Forelimb muscle (tissue), 1 donor: ENCODE results near the gene CDK8. TPM values are rescaled to one million over a fixed set of nuclear protein-coding genes. Genes with fewer than 3 reads are reported as not detected.
"Not testable (repeated sequence)": the region's sequence is repeated elsewhere in the genome, so short reads cannot be mapped to it uniquely, and the experiment has no call there.

Experiments used
- DNase-seq: peaks from one replicate; pipeline ENCODE4 v3.0.0-alpha.2; 2013; ENCODE audit warnings: low read depth
- polyA plus RNA-seq: library from polyadenylated mRNA; unstranded; fragments of 120-200 nt; gene quantifications from one replicate; pipeline ENCODE4 v1.2.1, GENCODE V29; 2013; ENCODE audit not compliant: insufficient read length

Gene CDK8
- polyA plus RNA-seq, 1 donor, result 27.1 TPM

DNA sequence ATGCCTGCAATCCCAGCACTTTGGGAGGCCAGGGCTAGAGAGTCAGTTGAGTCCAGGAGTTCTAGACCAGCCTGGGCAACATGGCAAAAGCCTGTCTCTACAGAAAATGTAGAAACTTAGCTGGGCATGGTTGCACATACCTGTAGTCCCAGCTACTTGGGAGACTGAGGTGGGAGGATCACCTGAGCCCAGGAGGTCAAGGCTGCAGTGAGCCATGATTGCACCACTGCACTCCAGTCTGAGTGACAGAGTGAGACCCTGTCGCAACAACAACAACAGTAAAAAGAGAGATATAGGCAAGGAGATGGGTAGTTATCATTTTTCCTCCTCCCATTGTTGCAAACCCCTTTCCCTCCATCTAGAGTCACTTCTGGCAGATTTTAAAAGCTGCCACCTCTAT, 62.2 kb downstream of the CDK8 start:
- not testable (repeated sequence) for DNase-seq

DNA sequence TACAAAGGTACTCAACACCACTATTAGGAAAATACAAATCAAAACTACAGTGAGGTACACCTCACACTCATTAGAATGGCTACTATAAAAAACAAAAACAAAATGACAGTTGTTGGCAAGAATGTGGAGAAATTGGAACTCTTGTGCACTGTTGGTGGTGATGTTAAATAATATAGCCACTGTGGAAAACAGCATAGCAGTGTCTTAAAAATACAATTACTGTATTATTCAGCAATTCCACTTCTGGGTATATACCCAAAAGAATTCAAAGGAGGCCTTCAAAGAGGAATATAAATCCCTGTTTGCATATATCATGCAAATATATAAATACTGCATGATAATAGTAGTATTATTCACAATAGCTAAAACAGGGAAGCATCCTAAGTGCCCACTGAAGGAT, 66.8 kb downstream of the CDK8 start:
- no peak for DNase-seq

DNA sequence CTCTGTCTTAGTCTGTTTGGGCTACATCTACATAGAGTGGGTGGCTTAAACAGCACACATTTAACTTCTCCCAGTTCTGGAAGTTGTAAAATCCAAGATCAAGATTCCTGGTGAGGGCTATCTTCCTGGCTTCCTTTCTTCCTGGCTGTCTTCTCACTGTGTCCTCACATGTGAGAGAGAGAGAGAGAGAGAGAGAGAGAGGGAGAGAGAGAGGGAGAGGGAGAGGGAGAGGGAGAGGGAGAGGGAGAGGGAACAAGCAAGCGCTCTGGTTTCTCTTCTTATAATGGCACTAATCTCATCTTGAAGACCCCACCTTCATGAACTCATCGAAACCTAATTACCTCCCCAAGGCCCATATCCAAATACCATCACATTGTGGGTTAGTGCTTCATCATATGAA, 69.2 kb downstream of the CDK8 start:
- DNase-seq, result no peak

DNA sequence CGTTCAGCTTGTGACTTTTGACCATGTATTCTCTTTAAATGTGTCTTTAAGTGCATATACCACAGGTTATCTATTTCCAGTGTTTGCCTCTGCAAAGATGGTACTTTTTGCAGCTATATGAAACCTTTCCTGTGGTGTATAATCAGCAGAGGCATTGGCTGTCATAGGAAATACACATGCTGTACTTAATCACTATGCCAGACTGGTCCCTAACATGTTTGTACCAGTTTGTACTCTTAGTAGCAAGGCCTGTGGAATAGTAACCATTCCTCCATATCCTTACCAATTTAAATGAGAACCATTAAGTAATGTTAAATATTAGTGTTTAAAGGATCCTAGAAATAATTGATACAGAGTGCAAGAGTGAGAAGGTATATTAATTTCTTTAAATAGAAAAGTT, 69.8 kb downstream of the CDK8 start:
- no peak for DNase-seq

DNA sequence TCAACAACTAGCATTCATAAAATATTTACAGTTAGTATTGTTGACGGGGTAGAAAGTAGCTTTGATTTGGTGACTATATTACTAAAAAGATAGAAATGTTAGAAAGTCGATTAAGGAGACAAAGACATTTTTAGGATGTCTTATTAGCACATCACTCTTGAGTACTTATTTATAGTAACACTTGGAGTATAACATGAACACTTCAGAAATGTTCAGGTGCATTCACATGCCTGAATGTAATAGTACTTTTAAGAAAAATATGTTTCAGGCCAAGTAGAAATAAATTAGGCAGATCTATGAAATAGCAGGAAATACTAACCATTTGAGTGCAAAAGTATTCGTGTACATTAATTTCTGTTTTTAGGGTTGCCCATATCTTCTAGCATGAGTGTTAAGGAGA, 70.4 kb downstream of the CDK8 start:
- no peak for DNase-seq

DNA sequence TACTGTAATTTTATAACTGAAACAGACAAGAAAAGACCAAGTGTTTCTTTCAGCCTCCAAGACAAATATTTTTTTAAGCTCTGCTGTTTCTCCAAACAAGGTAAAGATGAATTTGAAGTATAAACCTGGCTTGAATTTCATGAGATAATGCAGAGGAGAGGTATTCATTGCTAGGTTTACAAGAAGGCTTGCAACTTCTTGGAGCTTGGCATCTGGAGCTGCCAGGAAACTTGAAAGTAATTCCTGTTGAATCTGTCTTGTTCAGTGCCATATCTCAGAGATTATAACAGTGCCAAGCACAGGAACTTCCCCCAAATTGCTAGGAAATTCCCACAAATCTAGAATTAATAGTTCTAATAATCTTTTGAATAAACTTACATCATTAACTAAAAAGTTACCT, 70.9 kb downstream of the CDK8 start:
- DNase-seq, result no peak

DNA sequence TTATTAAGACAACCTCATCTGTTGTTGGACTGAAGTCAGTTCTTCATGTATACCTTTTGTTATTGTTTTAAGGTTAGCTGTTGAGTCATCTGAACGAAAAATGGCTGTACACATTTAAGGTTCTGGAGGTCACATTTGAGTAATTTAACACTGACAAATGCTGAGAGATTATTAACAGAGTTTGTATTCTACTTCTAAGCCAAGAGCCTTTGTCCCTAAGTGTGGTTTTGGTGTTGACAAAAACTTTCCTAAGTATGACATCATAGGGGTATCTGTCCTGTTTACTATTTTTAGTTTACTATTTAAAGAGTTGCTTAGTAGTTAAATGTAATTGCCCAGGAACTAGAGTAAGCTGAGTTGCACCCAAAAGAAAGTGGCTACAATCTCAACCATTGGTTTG, 71.9 kb downstream of the CDK8 start:
- no peak for DNase-seq

DNA sequence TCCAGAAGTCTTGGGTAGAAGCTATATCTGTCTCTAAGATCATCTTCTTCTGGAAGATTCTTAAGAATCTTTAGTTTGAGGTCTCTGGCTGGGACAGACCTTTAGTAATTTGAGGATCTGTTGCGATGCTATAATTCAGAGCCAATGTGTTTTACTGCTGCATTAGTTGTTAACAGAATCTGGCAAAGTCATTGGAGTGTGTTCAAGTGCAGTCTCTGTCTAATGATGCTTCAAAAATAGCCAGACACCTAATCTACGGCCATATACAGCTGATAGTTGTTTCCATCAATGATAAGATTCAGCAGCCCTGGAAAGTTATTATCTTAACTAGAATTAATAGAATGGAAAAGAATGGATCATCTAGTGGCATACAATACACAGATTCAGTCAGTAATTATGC, 72.6 kb downstream of the CDK8 start:
- no peak for DNase-seq

DNA sequence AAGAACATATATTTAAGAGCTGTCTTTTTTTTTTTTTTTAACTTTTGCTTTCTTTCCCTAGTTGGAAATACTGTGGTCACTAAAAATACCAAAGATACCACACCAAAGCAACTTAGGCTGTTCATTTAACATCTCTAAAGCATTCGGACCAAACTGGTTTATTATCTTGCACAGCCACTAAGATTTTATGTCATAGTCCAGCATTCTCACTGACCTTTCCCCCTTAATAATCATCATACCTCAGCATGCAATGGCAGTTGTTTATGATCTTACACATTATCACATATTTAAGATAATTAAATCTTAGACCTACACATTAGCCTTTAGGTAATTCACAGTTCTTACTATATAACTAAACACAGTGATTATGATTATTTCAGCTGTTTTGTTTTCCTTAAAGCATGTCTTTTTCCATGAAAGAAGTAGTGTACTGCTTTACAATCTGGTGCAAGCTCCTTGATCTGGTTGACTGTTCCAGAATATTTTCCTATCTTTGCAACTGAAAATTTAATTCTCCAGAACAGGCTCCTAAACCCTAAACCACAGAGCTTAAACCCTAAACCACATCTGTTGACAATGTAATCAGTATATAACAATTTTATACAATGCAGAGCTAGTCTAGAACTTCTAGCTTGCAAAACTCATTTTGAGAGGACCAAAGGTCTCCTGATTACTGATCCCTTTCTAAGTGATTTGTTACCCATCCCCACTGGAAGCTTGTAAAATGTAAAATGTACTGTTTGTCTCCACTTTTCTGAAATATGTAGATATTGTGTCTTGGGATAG, 74.2 kb downstream of the CDK8 start:
- DNase-seq, result no peak

DNA sequence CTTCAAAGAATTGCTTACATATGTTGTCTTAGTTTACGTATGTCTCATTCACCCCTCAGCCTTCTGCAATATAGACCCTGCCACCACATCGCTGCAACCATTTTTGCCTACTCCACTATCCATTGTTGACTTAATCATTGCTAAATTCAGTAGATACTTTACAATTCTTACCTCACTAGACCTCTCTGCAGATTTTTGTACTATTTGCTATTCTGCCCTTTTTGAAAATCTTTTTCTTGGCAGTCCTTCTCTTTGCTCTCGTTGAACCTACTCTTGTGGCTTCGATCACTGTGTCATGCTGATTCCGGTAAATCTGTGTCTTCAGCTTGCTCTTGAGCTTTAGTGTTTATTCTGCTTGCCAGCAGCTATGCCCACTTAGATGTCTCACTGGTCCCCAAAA, 81.2 kb downstream of the CDK8 start:
- DNase-seq, result no peak

DNA sequence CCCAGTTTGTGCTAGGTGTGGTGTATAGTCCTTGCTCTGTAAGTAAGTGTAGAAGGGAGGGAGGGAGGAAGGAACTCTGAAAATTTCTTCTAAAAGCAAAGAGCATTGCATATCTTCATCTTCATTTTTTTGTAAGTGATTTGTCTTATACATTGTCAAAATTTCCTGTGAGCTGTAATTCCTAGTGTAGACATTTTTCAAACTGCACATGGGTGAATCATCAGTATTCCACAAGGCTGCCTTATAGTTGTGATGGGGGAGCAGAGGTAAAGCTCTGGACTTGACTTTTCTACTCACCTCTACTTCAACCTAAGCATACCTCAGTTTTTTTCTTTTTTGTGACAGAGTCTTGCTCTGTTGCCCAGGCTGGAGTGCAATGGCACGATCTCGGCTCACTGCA, 86.9 kb downstream of the CDK8 start:
- DNase-seq, result no peak

DNA sequence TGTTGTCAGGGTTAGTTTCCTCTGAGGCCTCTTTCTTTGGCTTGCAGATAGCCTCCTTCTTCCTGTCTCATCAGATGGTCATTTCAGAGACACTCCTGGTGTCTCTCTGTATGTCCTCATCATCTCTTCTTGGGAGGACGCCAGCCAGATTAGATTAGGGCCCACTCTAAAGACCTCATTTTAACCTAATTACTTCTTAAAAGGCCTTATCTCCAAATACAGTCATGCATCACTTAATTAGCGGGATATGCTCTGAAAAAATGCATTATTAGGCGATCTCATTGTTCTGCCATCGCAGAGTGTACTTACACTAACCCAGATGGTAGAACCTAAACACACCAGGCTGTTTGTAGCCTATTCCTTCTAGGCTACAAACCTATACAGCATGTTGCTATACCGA, 89.0 kb downstream of the CDK8 start:
- no peak for DNase-seq

DNA sequence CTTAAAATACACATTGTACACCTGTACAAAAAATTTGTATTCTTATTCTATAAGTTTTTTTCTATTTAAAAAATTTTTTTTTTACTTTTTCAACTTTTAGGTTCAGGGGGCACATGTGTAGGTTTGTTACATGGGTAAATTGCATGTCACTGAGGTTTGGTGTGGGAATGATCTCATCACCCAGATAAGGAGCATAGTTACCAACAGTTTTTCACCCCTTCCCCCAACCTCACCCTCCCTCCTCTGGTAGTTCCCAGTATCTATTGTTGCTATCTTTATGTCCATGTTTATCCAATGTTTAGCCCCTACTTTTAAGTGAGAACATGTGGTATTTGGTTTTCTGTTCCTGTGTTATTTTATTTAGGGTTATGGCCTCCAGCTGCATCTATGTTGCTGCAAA, 89.9 kb downstream of the CDK8 start:
- DNase-seq, result no peak

DNA sequence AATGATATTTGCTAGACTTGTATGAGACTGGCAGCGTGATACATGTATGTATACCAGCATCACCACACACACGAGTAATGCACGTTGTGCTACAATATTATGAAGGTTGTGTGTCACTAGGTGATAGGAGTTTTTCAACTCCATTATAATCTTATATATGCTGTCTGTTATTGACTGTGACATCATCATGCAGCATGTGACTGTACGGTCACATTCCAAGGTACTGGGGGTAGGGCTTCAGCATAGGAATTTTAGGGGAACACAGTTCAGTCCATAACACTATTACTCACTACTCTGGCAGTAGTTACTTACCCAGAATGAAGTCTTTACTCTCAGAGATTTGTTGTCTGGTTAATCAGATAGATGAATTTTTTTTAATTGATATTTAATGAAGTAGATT, 91.1 kb downstream of the CDK8 start:
- DNase-seq, result no peak

DNA sequence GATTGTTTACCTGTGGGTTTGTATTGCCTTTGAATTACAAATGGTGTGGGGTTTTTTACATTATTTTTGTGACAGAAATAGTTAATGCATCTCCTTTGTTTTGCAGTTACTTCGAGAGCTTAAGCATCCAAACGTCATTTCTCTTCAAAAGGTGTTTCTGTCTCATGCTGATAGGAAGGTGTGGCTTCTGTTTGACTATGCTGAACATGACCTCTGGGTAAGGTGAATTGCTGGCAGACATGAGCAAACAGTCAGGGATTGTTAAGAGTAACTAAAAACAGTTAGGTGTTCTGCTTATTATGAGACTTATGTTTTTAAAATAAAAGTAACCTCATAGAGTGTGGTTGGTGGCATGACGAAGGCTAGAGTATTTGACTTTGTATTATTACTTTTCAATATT, 95.0 kb downstream of the CDK8 start:
- DNase-seq, result no peak

DNA sequence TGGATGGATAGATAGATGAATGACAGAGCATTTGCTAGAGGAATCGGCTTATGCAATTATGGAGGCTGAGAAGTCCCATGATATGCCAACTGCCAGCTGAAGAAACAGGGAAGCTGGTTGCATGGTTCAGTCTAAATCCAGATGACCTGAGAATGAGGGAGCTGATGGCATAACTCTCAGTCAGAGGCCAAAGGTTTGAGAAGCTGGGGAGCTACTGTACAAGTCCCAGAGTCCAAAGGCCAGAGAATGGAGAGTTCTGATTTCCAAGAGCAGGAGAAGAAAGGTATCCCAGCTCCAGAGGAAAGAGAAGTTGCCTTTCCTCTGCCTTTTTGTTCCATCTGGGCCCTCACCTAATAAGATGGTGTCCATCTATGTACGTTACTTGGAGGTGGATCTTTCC, 108.3 kb downstream of the CDK8 start:
- DNase-seq, result no peak

DNA sequence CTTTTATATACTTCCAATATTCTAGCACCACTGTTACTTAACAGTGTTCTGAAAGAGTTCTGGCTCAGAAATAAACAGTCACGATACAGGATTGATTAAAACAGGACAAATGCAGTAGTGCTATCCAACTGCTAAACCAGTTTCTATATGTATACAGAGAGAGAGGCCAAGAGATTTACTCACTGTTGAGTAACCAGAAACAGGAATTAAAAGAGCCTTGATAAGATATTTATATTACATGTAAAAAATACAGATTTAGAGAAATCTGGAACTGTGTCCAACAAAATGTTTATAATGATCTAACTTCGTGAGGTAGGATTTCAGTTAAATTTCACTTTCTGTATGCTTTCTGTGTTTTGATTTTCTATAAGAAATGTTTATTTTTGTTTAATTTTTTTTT, 116.6 kb downstream of the CDK8 start:
- DNase-seq, result no peak

DNA sequence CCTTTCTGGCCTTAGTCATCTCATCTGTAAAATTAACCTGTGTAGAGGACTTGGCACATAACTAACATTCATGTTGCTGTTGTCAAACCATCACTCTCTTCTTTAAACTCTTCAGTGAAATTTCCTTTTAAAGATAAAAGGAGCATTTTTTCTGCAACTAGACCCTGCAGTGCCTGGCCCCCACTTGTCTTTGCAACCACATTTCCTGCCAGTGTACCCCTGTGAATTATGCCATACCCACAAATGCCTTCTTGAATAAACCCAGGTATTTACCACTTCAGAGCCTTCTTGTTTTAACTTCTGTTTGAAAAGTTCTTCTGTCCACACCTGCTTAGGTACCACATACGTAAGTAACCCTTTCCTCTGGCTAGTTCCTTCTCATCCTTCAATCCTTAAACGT, 118.8 kb downstream of the CDK8 start:
- no peak for DNase-seq

DNA sequence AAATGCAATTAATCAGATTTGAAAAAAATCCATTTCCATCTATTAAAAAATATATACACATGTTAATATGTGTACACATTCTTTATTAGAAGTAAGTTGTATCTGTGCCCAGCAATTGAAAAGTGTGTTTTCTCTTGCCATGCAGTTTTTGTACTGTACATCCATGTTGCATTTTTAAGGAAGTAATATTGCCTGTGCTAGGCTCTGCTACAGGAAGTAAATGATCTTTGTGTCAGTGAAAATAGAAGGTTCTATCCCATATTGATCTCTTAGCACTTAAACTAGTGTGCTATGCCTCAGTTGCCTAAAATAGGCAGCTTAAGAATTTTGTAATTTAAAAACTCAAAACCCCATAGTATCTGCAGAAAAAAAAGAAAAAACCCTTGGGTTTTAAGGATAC, 122.5 kb downstream of the CDK8 start:
- DNase-seq, result no peak

DNA sequence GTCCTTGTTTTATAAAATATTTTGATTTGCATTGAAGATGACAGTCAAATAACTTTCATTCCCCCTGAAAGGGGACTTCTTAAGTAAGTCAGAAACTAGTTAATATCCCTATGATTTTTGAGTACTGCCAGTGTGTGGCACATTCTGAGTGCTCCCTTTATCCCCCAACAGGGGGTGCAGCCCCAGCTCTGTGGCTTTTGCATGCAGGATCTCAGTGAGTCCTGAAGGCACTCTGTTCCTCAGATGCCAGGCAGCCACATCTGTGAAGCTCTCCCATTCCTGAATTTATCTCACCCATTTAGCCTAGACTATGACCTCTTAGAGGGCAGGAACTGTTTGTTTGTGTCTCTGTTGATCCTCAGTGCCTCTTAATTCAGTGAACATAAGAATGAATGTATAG, 123.1 kb downstream of the CDK8 start:
- no peak for DNase-seq

DNA sequence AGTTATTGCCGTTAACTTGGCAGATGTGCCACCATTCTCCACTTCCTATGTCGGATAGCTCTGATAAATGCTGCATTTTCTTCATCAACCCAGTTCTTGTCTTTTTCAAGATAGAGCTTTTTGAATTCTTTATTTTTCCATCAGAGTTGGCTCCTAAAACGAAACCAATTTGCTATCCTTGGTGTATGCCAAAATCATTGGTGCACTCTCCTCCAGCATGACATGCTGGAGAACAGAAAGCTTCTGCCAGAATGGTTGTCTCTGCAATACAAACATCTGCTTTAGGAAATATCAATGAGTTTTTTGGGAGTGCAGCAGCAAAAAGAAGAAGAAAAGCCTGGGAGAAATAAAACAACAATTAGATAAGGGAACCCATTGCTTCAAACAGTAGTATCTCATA, 124.2 kb downstream of the CDK8 start:
- no peak for DNase-seq

DNA sequence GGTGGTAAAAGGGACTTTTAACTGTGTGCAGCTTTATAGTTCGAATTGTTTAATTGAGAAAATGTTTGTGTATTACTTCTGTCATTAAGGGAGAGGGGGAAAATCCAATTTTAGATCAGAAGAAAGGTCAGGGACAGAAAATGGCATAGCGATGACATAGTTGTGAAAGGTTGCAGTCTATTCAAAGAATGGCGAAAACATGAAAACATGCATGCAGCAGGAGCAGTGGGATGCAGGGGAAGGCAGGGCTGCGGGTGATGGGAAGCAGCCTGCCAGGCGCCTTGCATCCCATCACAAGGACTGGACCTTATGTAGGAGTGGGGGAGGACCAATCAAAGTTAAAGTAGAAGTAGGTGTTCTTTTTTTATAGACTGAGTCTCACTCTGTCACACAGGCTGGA, 125.9 kb downstream of the CDK8 start:
- no peak for DNase-seq

DNA sequence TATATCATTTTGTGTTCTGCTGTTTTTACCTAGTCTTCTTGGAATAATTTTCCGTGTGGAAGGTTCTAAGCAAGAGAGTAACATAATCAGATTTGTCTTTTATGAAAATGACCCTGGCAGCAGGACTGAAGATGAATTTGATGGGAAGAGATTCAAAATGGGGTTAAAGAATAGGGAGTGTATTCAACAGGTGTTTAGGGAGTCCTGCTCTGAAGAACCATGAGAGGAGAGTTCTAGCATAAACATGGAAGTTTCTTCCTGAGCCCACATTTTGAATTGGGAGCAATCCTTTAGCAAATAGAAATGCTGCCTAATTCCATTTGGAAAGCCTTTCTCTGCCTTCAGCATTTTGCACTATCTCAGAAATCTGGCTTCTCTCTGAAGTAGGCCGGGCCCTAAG, 127.0 kb downstream of the CDK8 start:
- no peak for DNase-seq

DNA sequence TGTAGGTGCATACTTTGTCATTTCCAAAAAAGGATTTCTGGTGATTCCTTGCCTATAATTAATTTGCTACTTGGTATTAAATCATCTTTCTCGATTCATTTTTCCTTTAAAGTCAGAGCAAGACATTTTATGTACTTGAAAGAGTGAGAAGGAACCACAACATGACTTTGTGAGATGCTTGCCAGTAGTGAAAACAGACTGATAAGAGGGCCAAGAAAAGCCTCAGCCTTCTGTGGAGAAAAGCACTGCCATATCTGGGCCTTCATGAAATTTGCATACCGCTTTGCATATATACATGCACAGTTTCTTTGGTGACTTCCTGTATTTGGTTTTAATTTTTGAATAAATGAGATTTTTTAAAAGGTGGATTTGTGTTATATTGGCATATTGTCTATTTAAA, 128.4 kb downstream of the CDK8 start:
- no peak for DNase-seq
